ENCODE results near the gene NSRP1. TPM values are rescaled to one million over a fixed set of nuclear protein-coding genes. Genes with fewer than 3 reads are reported as not detected.
"Not testable (repeated sequence)": the region's sequence is repeated elsewhere in the genome, so short reads cannot be mapped to it uniquely, and the experiment has no call there.

The NSRP1 gene
- total RNA-seq, 1 donor: 7.8 TPM

DNA sequence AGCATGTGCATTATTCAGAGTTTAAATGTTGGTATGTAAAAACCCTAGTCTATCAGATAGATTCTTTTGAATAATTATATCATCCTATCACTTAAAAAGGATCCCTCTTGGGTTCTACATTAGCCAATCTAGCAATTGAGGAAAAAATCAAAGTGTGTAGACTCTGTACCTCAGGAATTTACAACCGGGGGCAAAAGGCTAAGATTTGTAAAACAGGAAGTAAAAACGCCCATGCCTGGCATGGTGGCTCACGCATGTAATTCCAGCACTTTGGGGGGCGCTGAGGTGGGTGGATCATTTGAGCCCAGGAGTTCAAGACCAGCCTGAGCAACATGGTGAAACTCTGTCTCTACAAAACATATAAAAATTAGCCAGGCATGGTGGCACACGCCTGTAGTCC is 60.2 kb downstream of the NSRP1 start:
- no peak for DNase-seq (ENCODE audit: low read depth in 2 of 3, low spot score in 2 of 3)

DNA sequence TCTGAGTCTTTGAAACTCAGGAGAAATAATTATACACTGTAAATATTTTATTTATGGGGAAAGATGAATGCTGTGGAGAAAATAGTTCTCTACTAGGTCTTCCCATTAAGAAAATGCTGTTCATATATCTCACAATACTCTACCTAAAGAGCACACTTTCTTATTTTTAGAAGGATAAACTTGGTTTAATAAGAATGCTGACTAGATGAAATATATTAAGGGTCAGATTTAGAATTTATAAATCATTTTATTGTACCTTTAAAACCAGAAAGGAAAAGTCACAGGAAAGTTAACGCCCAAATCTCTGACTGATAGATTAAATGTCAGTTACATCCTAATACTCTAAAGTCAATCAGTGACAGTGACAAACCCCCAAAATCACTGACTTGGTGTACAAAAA is 70.1 kb downstream of the NSRP1 start:
- DNase-seq (ENCODE audit: low read depth in 2 of 3, low spot score in 2 of 3): no peak

DNA sequence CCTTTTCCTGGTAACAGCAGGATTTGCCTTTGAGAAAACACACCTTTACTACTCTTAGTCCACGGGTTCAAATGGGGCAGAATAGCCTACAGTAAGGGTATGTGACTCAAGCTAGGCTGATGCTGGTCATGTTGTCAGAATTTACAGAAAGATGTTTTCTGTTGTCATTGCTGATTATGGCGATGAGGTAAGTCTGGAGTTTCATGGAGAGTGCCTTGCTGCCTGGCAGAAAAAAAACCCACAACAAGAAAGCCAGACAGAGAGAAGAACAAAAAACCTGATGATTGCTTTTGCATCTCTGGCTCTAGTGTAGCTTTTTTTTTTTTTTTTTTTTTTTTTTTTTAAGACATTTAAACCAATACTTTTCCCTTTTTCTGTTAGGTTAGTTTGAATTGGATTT is 71.0 kb downstream of the NSRP1 start:
- no peak for DNase-seq (ENCODE audit: low read depth in 2 of 3, low spot score in 2 of 3)

DNA sequence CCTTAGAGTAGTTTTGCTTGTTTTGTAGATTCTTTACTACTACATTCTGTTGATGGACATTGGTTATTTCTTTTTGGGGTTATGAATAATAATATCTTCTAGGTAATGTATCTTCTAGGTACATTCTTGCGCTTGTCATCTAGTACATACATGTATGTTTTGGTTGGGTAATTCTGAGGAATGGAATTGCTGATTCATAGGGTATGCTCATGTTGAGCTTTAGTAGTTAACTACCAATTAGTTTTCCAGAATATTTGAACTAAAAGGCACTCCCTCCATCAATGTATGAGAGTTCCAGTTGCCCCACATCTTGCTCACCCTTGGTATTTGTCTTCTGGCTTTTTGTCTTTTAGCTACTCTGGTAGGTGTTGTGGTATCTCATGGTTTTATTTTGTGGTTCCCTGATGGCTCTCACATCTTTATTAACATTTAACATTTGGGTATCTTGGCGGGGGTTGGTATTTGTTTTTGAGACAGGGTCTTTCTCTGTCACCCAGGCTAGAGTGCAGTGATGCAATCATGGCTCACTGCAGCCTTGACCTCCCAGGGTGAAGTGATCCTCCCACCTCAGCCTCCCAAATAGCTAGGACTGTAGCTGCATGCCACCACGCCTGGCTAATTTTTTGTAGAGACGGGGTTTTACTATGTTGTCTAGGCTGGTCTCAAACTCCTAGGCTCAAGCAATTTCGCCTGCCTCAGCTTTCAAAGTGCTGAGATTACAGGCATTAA is 71.8 kb downstream of the NSRP1 start:
- DNase-seq (ENCODE audit: low read depth in 2 of 3, low spot score in 2 of 3): no peak

DNA sequence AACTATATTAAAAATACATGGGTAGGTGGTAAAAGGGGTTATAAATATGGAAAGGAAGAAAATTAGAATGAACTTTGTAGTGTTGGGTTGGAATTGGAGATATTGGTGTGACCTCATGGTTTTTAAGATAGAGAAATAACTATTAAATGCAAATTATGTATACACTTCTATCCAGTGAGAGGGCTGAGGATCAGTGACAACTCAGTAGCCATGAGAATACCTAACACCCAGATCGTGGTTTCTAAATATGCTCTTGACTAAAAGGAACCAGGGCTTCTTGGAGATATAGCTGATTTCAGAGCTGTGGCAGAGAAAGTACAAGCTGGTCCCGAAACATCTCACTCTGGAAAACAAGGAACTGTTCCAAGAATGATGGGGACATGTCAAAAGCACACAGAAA is 74.5 kb downstream of the NSRP1 start:
- no peak for DNase-seq (ENCODE audit: low read depth in 2 of 3, low spot score in 2 of 3)

DNA sequence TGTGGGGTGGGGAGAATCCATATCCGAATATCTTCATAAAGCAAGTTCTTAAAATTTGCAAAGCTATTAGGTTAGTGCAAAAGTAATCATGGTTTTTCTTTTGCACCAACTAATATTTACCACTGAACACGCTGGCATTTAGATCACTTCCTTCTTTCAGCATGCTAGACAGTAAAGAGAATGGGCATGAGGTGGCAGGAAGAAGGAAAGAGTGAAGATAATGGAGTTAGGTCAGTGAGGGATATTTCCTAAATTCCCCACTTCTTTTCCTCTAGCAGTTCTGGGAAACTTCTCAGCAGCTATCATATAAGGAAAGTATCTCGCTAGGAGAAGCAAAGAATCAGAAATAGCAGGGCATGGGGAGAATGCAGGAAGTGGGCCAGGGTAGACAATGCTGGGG is 79.9 kb downstream of the NSRP1 start:
- no peak for DNase-seq (ENCODE audit: low read depth in 2 of 3, low spot score in 2 of 3)

DNA sequence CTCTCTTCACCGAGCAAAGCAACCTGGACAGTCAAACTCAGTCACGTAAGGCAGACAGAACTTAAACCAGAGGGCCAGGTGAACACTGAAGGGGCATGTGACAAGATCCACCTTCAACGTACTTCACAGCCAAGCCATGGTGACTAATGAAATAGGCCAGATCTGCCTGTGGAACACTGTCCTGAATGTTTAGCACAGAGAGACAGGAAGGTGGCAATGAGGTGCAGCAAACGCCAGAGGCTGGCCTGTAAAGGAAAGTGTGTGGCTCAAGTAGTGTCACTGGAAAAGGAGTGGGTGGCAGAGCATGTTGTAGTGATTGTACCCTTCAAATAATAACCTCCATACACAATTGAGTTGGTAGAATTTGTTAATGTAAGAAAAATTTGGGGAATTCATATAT is 80.8 kb downstream of the NSRP1 start:
- DNase-seq (ENCODE audit: low read depth in 2 of 3, low spot score in 2 of 3): no peak

DNA sequence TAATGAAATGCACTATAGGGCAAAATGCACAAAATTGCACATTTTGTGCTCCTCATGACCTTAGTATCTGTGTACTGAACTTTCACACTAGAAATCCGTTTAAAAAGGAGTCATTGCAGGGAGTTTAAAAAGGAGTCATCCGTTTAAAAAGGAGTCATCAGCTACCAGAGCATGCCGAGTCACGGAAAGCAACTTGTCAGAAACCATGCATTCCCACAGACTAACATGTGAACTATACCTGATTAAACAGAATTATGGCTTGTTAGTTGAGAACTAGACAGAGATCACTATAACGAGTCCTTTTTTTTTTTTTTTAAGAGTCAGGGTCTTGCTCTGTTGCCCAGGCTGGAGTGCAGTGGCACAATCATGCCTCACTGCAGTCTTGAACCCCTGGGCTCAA is 83.0 kb downstream of the NSRP1 start:
- no peak for DNase-seq (ENCODE audit: low read depth in 2 of 3, low spot score in 2 of 3)

DNA sequence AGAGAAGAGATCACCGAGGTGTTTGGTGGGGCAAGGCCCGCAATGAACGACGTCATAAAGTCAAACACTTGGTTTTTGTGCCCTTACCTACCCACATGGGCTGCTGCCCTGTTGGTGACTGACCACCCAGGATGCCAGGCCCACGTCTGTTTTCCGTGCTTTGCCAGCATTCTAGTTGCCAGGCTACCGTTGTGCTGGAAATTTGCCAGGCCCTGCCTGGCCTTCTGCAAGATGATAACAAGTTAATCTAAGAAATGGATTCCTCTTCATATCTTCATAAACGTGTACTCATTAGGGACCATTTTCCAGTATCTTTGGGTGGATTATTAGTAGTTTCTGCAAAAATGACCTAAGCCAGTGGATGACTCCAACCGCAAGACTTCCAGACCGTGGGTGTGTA is 83.5 kb downstream of the NSRP1 start:
- DNase-seq (ENCODE audit: low read depth in 2 of 3, low spot score in 2 of 3): no peak

DNA sequence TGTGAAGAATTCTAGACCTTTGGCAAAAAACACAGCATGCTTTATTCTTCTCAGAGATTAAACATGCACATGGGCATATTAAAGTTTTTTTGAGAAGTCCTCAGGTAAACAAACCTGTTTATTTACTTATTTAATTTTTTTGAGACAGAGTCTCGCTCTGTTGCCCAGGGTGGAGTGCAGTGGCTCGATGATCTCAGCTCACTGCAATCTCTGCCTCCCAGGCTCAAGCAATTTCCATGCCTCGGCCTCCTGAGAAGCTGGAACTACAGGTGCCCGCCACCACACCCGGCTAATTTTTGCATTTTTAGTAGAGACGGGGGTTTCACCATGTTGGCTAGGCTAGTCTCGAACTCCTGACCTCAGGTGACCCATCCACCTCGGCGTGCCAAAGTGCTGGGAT is 84.0 kb downstream of the NSRP1 start:
- DNase-seq (ENCODE audit: low read depth in 2 of 3, low spot score in 2 of 3): not testable (repeated sequence)

DNA sequence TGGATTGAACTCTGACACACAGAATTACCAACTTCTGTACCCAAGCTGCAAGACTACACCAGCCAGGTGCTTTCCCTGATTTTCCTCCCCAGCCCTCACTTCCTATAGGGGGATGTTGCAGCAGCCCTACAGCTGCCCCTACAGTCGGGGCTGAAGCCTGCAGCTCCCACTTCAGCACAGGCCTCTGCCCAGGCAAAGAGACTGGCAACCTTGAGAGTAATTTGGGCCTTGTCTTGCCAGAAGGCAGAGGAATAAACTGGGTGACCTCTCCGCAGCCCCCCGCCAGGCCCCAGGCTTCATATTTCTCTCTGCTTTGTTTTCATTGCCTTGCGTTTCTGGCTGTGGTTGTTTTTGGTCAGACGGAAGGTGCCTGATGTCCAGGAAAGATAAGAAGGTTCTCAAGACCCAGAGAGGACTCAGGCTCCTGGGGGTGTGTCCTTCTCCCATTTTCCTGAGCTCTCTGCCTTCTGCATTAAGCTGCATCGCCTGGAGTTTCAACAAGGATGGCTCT is 86.9 kb downstream of the NSRP1 start:
- DNase-seq (ENCODE audit: low read depth in 2 of 3, low spot score in 2 of 3): no peak

DNA sequence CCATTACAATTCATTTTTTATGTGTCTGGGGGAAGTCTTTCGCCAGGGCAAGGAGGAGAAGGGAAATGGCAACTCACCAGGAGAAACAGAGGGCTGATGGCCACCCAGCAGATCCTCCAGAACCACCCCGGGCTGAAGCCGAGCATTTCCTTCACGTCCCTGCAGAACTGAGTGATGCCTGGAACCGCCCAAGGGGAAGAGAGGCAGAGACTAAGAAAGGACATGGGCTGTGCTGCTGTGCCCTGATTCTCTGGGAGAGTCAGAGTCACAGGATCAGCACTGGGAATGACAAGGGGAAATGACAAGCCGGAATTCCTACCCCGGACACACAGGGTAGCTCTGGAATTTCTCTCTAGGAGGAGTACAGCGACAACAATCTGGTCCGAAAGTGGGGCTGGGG is 91.0 kb downstream of the NSRP1 start:
- no peak for DNase-seq (ENCODE audit: low read depth in 2 of 3, low spot score in 2 of 3)

DNA sequence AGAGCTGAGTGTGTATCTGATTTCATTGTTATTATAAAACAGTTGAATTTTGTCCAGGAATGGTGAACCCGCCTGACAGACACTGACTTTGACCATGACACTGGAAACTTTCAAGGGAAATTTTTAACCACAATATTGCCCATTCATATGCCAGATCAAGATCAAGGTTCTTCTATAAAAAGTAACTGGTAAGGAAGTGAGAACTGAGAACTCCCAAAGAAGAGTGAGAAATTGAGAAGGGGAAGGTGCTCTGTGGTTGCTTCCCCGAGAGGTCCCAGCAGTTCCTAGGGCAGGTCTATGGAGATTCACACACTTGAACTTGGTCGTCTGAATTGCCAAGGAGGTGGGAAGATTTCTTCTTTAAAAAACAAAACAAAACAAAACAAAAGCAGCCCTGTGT is 91.6 kb downstream of the NSRP1 start:
- no peak for DNase-seq (ENCODE audit: low read depth in 2 of 3, low spot score in 2 of 3)

DNA sequence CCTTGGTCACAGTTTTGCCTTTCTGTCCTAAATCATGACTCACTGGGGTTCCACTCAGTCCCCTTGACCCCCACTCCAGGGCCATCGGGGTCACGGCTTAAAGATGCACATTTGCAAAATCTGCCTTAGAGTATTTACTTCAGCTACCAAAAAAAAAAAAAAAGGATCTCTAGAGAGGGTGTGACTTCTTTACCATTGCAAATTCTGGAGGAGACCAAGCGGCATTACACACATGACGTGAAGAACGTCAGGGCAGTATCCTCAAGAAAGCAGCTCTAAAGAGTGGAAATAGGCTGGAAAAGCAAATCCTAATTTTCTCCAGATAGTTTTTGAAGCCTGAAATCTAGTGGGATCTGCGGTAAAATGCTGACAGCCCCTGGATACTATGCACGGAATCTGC is 93.3 kb downstream of the NSRP1 start:
- DNase-seq (ENCODE audit: low read depth in 2 of 3, low spot score in 2 of 3): no peak

DNA sequence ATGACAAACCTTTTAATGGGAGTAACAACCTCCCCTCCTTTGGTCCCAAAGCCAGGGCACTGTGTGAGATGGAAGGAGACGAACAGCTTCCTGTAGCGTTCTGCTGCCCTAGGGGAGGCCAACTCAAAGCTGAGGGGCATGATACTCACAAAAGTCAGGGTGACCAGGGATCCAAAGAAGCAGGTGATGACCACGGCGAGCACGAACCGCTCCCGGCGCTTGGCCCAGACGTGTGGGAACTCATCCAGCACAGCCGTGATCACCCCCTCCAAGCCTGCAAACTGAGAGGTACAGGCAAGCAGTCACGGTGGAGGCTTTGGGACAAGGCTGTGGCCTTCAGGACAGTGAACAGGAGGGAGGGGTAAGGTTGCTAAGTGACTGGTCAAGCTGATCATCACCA is 93.8 kb downstream of the NSRP1 start:
- DNase-seq (ENCODE audit: low read depth in 2 of 3, low spot score in 2 of 3): no peak

DNA sequence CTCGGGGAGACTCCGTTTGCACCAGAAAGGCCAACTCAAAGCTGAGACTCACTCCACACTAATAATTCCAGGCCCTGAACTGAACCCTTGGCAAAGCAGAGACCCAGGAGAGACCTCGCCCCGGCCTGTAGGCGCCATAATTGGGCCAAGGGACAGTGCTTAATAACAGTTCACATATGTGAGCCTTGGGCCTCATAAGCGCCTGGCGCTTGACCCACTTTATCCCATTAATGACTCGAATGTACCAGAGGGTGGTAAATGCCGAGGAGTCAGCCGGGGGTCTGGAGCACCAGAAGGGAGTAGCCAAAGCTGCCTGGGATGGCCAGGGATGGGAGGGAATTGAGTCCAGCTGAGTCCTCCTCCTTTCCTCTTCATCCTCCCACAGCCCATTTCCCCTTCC is 94.3 kb downstream of the NSRP1 start:
- DNase-seq (ENCODE audit: low read depth in 2 of 3, low spot score in 2 of 3): no peak

DNA sequence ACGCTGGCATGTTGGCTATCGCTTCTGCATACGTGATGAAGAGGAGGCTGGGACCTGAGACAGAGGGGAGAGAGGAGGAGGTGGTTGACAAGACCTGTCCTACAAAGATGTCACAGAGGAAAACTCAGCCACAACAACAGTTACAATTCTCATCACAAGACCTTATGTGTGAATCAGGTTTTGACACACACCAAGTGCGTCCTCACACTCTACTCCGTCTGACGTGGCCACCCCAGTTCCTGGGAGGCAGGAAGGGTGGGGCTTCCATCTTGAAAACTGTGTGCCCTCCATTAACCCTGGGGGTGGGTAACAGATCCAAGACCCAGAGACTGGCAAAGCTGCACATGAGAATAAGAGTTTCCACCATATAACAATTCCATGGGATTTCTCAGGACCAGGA is 94.8 kb downstream of the NSRP1 start:
- no peak for DNase-seq (ENCODE audit: low read depth in 2 of 3, low spot score in 2 of 3)

DNA sequence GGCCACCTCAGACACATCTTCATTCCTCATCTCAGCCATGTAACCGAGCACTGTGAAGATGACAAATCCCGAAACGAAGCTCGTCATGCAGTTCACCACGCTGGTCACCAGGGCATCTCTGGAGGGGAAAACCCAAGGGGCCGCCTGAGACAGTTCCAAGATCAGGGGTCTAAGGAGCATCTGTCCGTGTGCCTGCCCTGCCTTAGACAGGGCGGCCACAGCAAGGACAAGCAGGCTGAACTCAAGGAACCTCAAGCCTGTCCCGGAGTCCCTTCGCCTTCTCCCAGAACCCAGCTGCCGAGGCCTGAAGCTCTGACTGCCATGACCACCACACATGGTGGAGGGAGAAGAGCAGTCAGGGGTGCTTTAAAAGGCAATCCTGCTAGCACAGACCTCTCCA is 96.1 kb downstream of the NSRP1 start:
- no peak for DNase-seq (ENCODE audit: low read depth in 2 of 3, low spot score in 2 of 3)

DNA sequence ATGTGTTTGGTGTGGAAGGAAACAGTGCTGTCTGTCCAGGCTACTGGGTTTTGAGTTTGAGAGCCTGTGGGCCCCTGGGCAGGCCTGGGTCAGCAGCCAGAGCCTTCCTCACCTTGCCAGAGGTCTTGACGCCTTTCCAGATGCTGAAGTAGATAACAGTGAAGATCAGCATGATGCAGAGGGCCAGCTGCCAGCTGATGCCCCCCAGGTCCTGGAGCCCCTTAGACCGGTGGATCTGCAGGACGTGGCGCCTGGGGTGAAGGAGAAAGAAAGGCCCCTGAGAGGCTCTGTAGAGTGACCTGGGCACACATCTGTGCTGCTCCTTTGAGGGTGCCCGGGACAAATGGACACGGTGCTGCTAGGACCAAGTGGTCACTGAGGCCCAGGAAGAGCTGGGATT is 100.4 kb downstream of the NSRP1 start:
- DNase-seq (ENCODE audit: low read depth in 2 of 3, low spot score in 2 of 3): no peak

DNA sequence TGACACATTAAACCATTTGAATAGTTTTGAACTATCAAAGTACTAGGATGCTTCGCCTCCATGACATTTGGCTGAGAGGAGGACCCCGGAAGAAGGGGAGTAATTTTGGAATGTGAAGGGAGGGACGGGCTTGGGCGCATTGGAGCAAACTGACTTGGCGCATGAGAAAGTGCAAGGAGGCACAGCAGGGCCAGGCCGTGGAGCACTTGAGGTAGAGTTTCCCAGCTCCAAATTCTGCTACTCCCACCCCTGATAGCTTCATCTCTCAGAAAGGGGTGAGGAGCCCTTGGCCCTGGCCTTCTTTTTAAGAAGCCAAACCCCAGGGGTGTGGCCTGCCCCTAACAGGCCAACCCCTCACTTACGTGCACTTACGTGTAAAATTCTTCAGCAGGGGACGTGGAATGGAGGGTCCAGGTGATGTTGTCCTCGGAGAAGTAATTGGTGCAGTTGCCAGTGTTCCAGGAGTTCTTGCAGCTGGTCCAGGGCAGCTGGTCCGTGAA is 101.2 kb downstream of the NSRP1 start:
- no peak for DNase-seq (ENCODE audit: low read depth in 2 of 3, low spot score in 2 of 3)

DNA sequence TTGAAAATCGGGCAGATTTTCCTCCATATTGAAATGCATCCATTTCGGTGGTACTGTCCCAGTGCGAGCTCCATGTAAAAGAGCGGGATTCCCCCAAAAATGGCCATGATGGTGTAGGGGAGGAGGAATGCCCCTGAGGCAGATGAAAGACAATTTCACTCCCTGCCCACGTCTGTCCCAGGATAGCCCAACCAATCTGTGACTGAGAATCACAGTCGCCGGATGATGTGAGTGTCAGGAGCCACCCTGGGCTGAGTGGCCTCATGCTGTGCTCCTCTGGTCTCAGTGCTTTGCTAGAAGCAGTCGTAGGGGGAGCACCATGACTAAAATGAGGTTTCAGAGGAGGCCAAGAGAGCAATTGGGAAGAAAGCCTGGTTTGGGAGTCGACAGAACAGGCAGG is 102.2 kb downstream of the NSRP1 start:
- no peak for DNase-seq (ENCODE audit: low read depth in 2 of 3, low spot score in 2 of 3)

DNA sequence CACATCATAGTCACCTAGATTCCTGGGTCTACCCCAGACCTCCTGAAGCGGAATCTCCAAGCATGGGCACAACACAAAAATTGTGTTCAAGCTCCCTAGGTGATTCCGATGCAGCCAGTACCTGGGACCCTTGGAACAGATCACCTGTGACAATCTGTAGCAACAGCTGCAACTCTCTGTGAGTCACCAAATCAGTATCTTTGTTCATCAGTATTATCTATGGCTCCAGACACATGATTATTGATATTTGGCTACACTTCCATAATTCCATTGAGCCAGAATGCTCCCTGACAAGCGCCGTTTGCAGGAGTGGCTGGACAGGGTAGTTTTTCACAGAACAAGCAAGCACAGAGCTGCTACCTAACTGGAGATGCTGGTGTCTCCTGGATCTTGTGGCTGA is 102.7 kb downstream of the NSRP1 start:
- no peak for DNase-seq (ENCODE audit: low read depth in 2 of 3, low spot score in 2 of 3)

DNA sequence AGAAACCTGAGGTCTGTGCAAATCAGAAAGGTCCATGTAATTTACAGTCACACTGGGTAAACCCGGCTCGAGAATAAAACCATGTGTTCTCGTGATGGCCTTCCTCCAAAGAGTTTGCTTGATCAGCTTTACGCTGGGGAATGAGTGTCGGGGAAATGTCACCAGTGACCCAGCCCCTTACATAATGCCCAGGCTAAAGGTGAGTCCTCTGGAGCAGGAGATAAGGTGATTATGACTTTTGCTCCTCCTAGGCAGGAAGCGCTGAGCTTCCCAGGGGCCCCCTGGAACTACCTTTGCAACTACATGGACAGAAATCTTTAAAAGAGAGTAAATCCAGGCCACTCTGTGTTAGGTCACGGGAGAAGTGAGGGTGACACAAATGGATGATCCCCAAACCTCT is 103.2 kb downstream of the NSRP1 start:
- no peak for DNase-seq (ENCODE audit: low read depth in 2 of 3, low spot score in 2 of 3)
